ENCODE results near the gene C3orf18. TPM values are rescaled to one million over a fixed set of nuclear protein-coding genes. Genes with fewer than 3 reads are reported as not detected.

Gene C3orf18
- total RNA-seq, 3 donors from 2014 or later (not counting 1 experiment from before 2014, with no cell fraction given) = 7.5 to 15.3 (median 11.7) TPM

DNA sequence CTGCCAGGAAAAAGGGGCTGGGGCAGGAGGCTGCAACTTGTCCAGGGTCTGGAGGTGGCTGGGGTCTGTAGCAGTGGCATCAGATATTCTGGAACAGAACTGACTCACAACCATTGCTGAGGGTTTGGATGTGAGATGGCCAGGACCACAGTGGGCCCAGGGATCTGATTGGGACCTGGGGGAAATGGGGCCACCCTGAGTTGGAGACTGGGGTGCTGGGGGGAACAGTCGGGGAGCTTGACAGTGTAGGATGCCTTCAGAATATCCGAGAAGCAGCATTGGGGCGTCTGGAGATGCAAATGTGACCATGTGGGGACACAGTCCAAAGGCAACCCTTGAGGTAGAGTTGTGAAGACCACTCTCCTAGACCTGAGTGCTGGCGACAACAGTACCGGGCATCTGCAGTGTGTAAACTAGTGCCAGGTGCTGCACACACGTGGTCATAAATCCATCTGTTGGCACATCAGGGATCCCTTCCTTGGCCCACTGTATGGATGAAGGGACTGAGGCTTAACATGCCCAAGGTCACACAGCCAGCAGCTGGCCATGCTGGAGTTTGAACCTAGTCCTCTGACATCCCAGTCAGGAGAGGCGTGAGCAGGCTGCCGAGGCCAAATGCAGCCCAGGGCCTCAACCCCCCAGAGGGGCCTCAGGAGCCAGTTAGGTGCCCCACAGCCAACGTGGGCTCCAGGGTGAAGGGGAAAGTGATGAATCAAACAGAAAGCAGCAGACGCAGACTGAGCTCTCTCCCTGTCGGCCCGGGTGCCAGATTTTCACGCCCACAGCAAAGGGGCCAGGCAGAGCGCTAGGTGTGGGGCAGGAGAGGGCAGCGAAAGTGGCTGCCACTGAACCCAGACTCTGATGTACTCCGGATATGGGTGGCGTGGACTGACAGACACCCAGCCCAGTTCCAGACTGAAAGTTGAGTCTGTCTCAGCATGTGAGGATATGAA lies 20.5 kb upstream of the C3orf18 start:
- peak overlapping the region; percentile 63 for H3K4me3 Mint-ChIP-seq
- WGBS (ENCODE audit: insufficient coverage) = 34% methylated on average over 17 of the region's 17 CpGs
- H3K27ac Mint-ChIP-seq = peak overlapping the region; percentile 68 to 83
- no peaks in the 10 kb centered on the region for H3K27me3 Mint-ChIP-seq (ENCODE audit: low read depth in 2 of 2)
- Histone ChIP-seq H3K4me1 (ENCODE audit: control insufficient read depth, insufficient read depth, low read length) (peaks cover 56% of the 10 kb centered on the region), H3K27ac (ENCODE audit: low read length) (peak overlapping the region; percentile 12), H3K9me3 (ENCODE audit: control insufficient read depth, insufficient read depth, low read length) (no peaks in the 10 kb centered on the region), H3K4me3 (ENCODE audit: low read length) (no peak overlapping the region), H3K36me3 (ENCODE audit: control insufficient read depth, insufficient read depth, low read length) (no peaks in the 10 kb centered on the region), H3K27me3 (ENCODE audit: control insufficient read depth, insufficient read depth, low read length) (no peaks in the 10 kb centered on the region)
- DNase-seq (peak; percentile 53 to 76), ATAC-seq (peak; percentile 78 to 91 (median 88))
- TF ChIP-seq, protein P1, sequence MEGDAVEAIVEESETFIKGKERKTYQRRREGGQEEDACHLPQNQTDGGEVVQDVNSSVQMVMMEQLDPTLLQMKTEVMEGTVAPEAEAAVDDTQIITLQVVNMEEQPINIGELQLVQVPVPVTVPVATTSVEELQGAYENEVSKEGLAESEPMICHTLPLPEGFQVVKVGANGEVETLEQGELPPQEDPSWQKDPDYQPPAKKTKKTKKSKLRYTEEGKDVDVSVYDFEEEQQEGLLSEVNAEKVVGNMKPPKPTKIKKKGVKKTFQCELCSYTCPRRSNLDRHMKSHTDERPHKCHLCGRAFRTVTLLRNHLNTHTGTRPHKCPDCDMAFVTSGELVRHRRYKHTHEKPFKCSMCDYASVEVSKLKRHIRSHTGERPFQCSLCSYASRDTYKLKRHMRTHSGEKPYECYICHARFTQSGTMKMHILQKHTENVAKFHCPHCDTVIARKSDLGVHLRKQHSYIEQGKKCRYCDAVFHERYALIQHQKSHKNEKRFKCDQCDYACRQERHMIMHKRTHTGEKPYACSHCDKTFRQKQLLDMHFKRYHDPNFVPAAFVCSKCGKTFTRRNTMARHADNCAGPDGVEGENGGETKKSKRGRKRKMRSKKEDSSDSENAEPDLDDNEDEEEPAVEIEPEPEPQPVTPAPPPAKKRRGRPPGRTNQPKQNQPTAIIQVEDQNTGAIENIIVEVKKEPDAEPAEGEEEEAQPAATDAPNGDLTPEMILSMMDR (IDR thresholded peaks at IDR 0.05) = no peak
- peaks cover 47 to 63% of the 10 kb centered on the region in 2 donors for H3K4me1 Mint-ChIP-seq
- intact Hi-C loops (cut with micrococcal nuclease) = loop anchor here (2.0 kb wide), 1 partner anchor 15 kb away; no protein-coding TSS in a partner anchor
- H3K9me3 Mint-ChIP-seq = no peaks in the 10 kb centered on the region
- H3K36me3 Mint-ChIP-seq = no peaks in the 10 kb centered on the region

DNA sequence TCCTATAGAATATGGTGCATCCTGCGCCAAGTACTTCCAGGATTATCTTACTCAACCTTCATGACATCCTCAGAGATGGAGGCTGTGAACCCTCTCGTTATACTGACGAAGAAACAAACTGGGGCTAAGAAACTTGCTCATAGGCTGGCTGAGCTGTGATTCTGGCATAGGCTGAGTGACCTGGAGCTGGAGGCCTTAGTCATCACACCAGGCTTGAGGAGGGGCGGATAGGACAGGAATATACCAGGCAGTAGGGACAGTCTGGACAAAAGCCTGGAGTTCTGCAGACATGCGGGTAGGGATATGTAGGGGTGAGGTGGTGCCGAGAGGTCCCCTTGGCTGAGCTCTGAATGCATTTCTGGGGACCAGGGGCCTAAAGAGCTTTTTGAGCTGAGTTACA lies 19.8 kb upstream of the C3orf18 start:
- intact Hi-C loops (cut with micrococcal nuclease) = no loop called here
- no peak overlapping the region for H3K27ac ChIP-seq (ENCODE audit: low read length)

DNA sequence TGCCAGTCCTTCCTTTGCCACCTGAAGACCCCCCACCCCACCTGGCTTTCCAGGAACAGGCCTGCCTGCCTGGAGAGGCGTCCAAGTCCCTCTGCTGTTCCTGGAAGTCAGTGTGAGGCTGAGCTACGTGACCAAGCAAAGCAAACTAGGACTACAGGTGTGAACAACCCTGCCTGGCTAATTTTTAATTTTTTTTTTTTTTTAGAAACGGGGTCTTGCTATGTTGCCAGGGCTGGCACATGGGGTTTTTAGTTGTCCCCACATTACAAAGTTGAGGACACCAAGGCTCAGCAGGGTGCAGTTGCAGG lies 19.2 kb upstream of the C3orf18 start:
- Mint-ChIP-seq H3K4me3 (no peak overlapping the region), H3K36me3 (no peaks in the 10 kb centered on the region), H3K27ac (no peak overlapping the region), H3K4me1 (peaks cover 38 to 53% of the 10 kb centered on the region in 2 donors), H3K27me3 (ENCODE audit: low read depth in 2 of 2) (no peaks in the 10 kb centered on the region), H3K9me3 (no peaks in the 10 kb centered on the region)
- H3K4me3 ChIP-seq (ENCODE audit: low read length) = no peak overlapping the region
- ATAC-seq (no peak), DNase-seq (no peak)
- no peak overlapping the region for H3K27ac ChIP-seq (ENCODE audit: low read length)
- TF ChIP-seq, protein P1 (IDR thresholded peaks at IDR 0.05) = no peak
- H3K9me3 ChIP-seq (ENCODE audit: control insufficient read depth, insufficient read depth, low read length) = no peaks in the 10 kb centered on the region
- no peaks in the 10 kb centered on the region for H3K27me3 ChIP-seq (ENCODE audit: control insufficient read depth, insufficient read depth, low read length)
- peaks cover 44% of the 10 kb centered on the region for H3K4me1 ChIP-seq (ENCODE audit: control insufficient read depth, insufficient read depth, low read length)
- H3K36me3 ChIP-seq (ENCODE audit: control insufficient read depth, insufficient read depth, low read length) = peaks cover 6% of the 10 kb centered on the region
- WGBS (ENCODE audit: insufficient coverage) = 80% methylated on average over 3 of the region's 3 CpGs
- intact Hi-C loops (cut with micrococcal nuclease) = no loop called here

More for the DNA sequence above, 19.8 kb upstream of the C3orf18 start:
- WGBS (ENCODE audit: insufficient coverage) = 98% methylated on average over 6 of the region's 6 CpGs
- peak overlapping the region; percentile 42 for H3K4me3 Mint-ChIP-seq
- H3K36me3 Mint-ChIP-seq = no peaks in the 10 kb centered on the region
- DNase-seq (no peak), ATAC-seq (no peak)
- Histone ChIP-seq H3K4me3 (ENCODE audit: low read length) (no peak overlapping the region), H3K27me3 (ENCODE audit: control insufficient read depth, insufficient read depth, low read length) (no peaks in the 10 kb centered on the region), H3K4me1 (ENCODE audit: control insufficient read depth, insufficient read depth, low read length) (peaks cover 49% of the 10 kb centered on the region), H3K36me3 (ENCODE audit: control insufficient read depth, insufficient read depth, low read length) (peaks cover 2% of the 10 kb centered on the region), H3K9me3 (ENCODE audit: control insufficient read depth, insufficient read depth, low read length) (no peaks in the 10 kb centered on the region)
- H3K4me1 Mint-ChIP-seq = peaks cover 40 to 56% of the 10 kb centered on the region in 2 donors
- no peaks in the 10 kb centered on the region for H3K27me3 Mint-ChIP-seq (ENCODE audit: low read depth in 2 of 2)
- peak overlapping the region; percentile 68 to 83 for H3K27ac Mint-ChIP-seq
- TF ChIP-seq, protein P1 (IDR thresholded peaks at IDR 0.05) = no peak
- H3K9me3 Mint-ChIP-seq = no peaks in the 10 kb centered on the region
